Dedifferentiated amniotic fluid mesenchymal stem cell (primary cell): ENCODE measurements around the gene RBX1.
A peak's percentile ranks its signal among the peaks of the same experiment; 100 is the strongest.

Experiments used
- DNase-seq: peaks from one replicate; pipeline ENCODE4 v3.0.0-alpha.2; 2016; ENCODE audit errors: extremely low spot score

Gene RBX1

GRCh38 chr22:41022470-41023298 lies 71.5 kb downstream of the RBX1 start:
- peak; percentile 59 for DNase-seq
